HPDE6-E6E7 (cell line): Measurements from ENCODE around the gene CTSK.
"Not testable (repeated sequence)": the region's sequence is repeated elsewhere in the genome, so short reads cannot be mapped to it uniquely, and the experiment has no call there.

Experiments
- DNase-seq: peaks from one replicate; pipeline ENCODE4 v3.0.0; 2011; ENCODE audit warnings: missing footprints; ENCODE audit errors: extremely low spot score

Gene CTSK

GRCh38 chr1:150807249-150808023, 624 bp downstream of the CTSK start:
- DNase-seq = no peak

GRCh38 chr1:150805899-150806298, 2.2 kb downstream of the CTSK start:
- no peak for DNase-seq

GRCh38 chr1:150804671-150805070, 3.4 kb downstream of the CTSK start:
- DNase-seq = no peak

GRCh38 chr1:150799089-150799488, 9.0 kb downstream of the CTSK start:
- no peak for DNase-seq

- no peak for DNase-seq
These were observed 9.5 kb downstream of the CTSK start for GRCh38 chr1:150798525-150798924.

- no peak for DNase-seq
These were observed 11.7 kb downstream of the CTSK start for GRCh38 chr1:150796374-150796773.

- DNase-seq = not testable (repeated sequence)
These were observed 14.3 kb downstream of the CTSK start for GRCh38 chr1:150793778-150794177.

GRCh38 chr1:150793221-150793620, 14.8 kb downstream of the CTSK start:
- DNase-seq = no peak

GRCh38 chr1:150791585-150791984, 16.5 kb downstream of the CTSK start:
- DNase-seq = no peak

- DNase-seq = peak; percentile 13
These were observed 18.7 kb downstream of the CTSK start for GRCh38 chr1:150789396-150789795.

- no peak for DNase-seq
These were observed 19.1 kb downstream of the CTSK start for GRCh38 chr1:150788946-150789345.

- no peak for DNase-seq
These were observed 20.6 kb downstream of the CTSK start for GRCh38 chr1:150787455-150787854.

- no peak for DNase-seq
These were observed 27.6 kb downstream of the CTSK start for GRCh38 chr1:150780510-150780909.

- DNase-seq = no peak
These were observed 29.7 kb downstream of the CTSK start for GRCh38 chr1:150778409-150778808.

- DNase-seq = no peak
These were observed 30.5 kb downstream of the CTSK start for GRCh38 chr1:150777544-150777943.

GRCh38 chr1:150775931-150776505, 32.0 kb downstream of the CTSK start:
- not testable (repeated sequence) for DNase-seq

- DNase-seq = no peak
These were observed 32.8 kb downstream of the CTSK start for GRCh38 chr1:150775276-150775675.

GRCh38 chr1:150772326-150772725, 35.7 kb downstream of the CTSK start:
- no peak for DNase-seq

GRCh38 chr1:150767704-150768103, 40.4 kb downstream of the CTSK start:
- not testable (repeated sequence) for DNase-seq

GRCh38 chr1:150765977-150766301, 42.1 kb downstream of the CTSK start:
- not testable (repeated sequence) for DNase-seq

GRCh38 chr1:150765296-150765976, 42.6 kb downstream of the CTSK start, which contains the start of gene CTSS:
CTSS (minus strand) TSS chr1:150765778; CDS start chr1:150764763, 1,015 bp downstream.
- DNase-seq = no peak

- no peak for DNase-seq
These were observed 43.4 kb downstream of the CTSK start for GRCh38 chr1:150764617-150765101.

GRCh38 chr1:150763018-150763417, 45.0 kb downstream of the CTSK start:
- DNase-seq = no peak
